Neural cell (in vitro differentiated cells): ENCODE measurements around the gene SIK3. TPM values are rescaled to one million over a fixed set of nuclear protein-coding genes. Genes with fewer than 3 reads are reported as not detected.

Source experiments
- H2AFZ ChIP-seq: fragments of 200-600, 300-800 bp; sonication (generic), shearing (Covaris generic); 2 replicates; pipeline ENCODE4 v1.6.0; 2014; ENCODE audit warnings: low read depth, mild to moderate bottlenecking, antibody characterized with exemption, low read length, moderate library complexity
- H3F3A ChIP-seq: fragments of 200-600 bp; shearing (Covaris generic); 2 replicates; pipeline ENCODE4 v1.6.1; 2016; ENCODE audit warnings: mild to moderate bottlenecking, moderate library complexity, mixed read lengths, antibody characterized with exemption, low read length; ENCODE audit not compliant: insufficient read depth, poor library complexity, severe bottlenecking
- H3K27ac ChIP-seq: fragments of 200-600, 300-800 bp; sonication (generic), shearing (Covaris generic); 2 replicates; pipeline ENCODE4 v1.5.1; 2014; ENCODE audit warnings: mild to moderate bottlenecking, low read length, moderate library complexity
- H3K27me3 ChIP-seq: fragments of 300-800, 200-600 bp; sonication (generic), shearing (Covaris generic); 2 replicates; pipeline ENCODE4 v1.6.0; 2014; ENCODE audit warnings: mild to moderate bottlenecking, low read depth, low read length, moderate library complexity; ENCODE audit not compliant: insufficient read depth
- H3K36me3 ChIP-seq: fragments of 300-800, 200-600 bp; sonication (generic), shearing (Covaris generic); 2 replicates; pipeline ENCODE4 v1.5.1; 2014; ENCODE audit warnings: mild to moderate bottlenecking, antibody characterized with exemption, low read length, moderate library complexity; ENCODE audit not compliant: insufficient read depth
- H3K4me2 ChIP-seq: fragments of 300-800, 200-600 bp; sonication (generic), shearing (Covaris generic); 2 replicates; pipeline ENCODE4 v1.6.0; 2014; ENCODE audit warnings: mild to moderate bottlenecking, low read length
- H3K4me3 ChIP-seq: fragments of 300-800, 200-600 bp; sonication (generic), shearing (Covaris generic); 2 replicates; pipeline ENCODE4 v1.5.1; 2014; ENCODE audit warnings: mild to moderate bottlenecking, low read length, moderate library complexity
- H3K79me2 ChIP-seq: fragments of 200-600 bp; shearing (Covaris generic); replicated peaks from 2 replicates; pipeline ENCODE4 v1.6.0; 2014; ENCODE audit warnings: mild to moderate bottlenecking, low read length, moderate library complexity; ENCODE audit not compliant: insufficient read depth
- H3K9ac ChIP-seq: fragments of 300-800, 200-600 bp; sonication (generic), shearing (Covaris generic); 2 replicates; pipeline ENCODE4 v1.6.1; 2016; ENCODE audit warnings: mild to moderate bottlenecking, low read length, mixed read lengths
- H3K9me2 ChIP-seq: fragments of 200-600 bp; shearing (Covaris generic); 2 replicates; pipeline ENCODE4 v1.6.1; 2016; ENCODE audit warnings: mild to moderate bottlenecking, low read length, mixed read lengths; ENCODE audit not compliant: insufficient read depth
- H3K9me3 ChIP-seq: fragments of 200-600, 300-800 bp; sonication (generic), shearing (Covaris generic); 2 replicates; pipeline ENCODE4 v1.6.1; 2016; ENCODE audit warnings: mild to moderate bottlenecking, mixed run types, low read length, moderate library complexity, mixed read lengths
- H4K20me1 ChIP-seq: fragments of 200-600 bp; shearing (Covaris generic); 2 replicates; pipeline ENCODE4 v1.6.1; 2016; ENCODE audit warnings: mild to moderate bottlenecking, mixed run types; ENCODE audit not compliant: insufficient read depth
- EP300 ChIP-seq: fragments of 450-650 bp; conservative IDR thresholded peaks from 2 replicates; pipeline ENCODE4 v1.6.1; 2014; ENCODE audit warnings: antibody characterized with exemption, mild to moderate bottlenecking, moderate library complexity; ENCODE audit not compliant: poor library complexity, severe bottlenecking
- EZH2 ChIP-seq: fragments of 200-600, 300-800 bp; shearing (Covaris generic), sonication (generic); IDR thresholded peaks from 2 replicates; pipeline ENCODE4 v1.6.1; 2014; ENCODE audit warnings: antibody characterized with exemption, low read length, borderline replicate concordance, mild to moderate bottlenecking; ENCODE audit not compliant: insufficient read depth, poor library complexity, severe bottlenecking
- MXI1 ChIP-seq: fragments of 450-650 bp; conservative IDR thresholded peaks from 2 replicates; pipeline ENCODE4 v1.6.1; 2014; ENCODE audit warnings: antibody characterized with exemption, mild to moderate bottlenecking; ENCODE audit not compliant: poor library complexity, severe bottlenecking
- POLR2AphosphoS5 ChIP-seq: IDR thresholded peaks from 2 replicates; pipeline ENCODE4 v1.6.1; 2012
- RAD21 ChIP-seq: fragments of 450-650 bp; conservative IDR thresholded peaks from 2 replicates; pipeline ENCODE4 v1.6.1; 2014; ENCODE audit warnings: antibody characterized with exemption, mild to moderate bottlenecking, moderate library complexity
- SMC3 ChIP-seq: fragments of 450-650 bp; conservative IDR thresholded peaks from 2 replicates; pipeline ENCODE4 v1.6.1; 2014; ENCODE audit warnings: antibody characterized with exemption, mild to moderate bottlenecking, moderate library complexity; ENCODE audit not compliant: poor library complexity
- TAF1 ChIP-seq: IDR thresholded peaks from 2 replicates; pipeline ENCODE4 v1.6.1; 2012; ENCODE audit warnings: low read depth
- polyA plus RNA-seq: library from polyadenylated mRNA; depleted of rRNA; stranded (reverse); fragments of >200 nt; gene quantifications from 2 replicates; pipeline ENCODE4 v1.2.3, GENCODE V29; 2014
- TF ChIP-seq, protein P1 (sequence below): IDR thresholded peaks from 2 replicates; pipeline ENCODE4 v1.6.1; 2012; ENCODE audit warnings: borderline replicate concordance
- TF ChIP-seq, protein P2 (sequence below): fragments of 450-650 bp; IDR thresholded peaks from 2 replicates; pipeline ENCODE4 v1.5.1; 2014; ENCODE audit warnings: antibody characterized with exemption, mild to moderate bottlenecking, moderate library complexity; ENCODE audit not compliant: poor library complexity, severe bottlenecking

SIK3 gene
- polyA plus RNA-seq, 1 donor from 2014 or later: 11.2 TPM

DNA sequence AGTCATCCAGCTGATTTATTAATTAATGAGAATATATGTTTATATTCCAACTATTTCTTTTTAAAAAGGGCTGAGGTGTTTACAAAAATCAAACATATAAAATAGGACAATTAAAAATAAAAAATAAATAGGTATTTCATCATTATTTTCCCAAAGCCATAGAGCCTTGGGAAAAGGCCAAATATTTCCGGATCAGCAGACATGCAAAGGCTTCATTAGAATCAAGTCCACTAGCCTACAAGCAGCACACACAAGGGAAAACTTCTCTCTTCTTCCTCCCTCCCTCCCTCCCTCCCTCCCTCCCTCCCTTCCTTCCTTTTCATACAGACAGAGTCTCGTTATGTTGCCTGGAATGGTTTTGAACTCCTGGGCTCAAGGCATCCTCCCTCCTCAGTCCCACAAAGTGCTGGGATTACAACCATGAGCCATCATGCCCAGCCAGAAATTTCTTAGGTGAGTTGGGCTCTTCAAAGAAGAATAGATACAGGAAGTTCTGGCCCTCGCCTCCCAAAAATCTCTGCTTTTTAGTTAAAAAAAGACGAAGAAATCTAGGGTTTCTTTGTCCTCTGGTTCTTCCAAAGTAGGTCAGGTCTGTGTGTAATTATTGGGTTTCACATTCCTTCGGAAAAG, 121.2 kb downstream of the SIK3 start:
- Histone ChIP-seq H2AFZ (no peak overlapping the region), H3K9me3 (no peaks in the 10 kb centered on the region), H3K27ac (no peak overlapping the region), H4K20me1 (no peaks in the 10 kb centered on the region), H3F3A (no peaks in the 10 kb centered on the region), H3K4me2 (no peak overlapping the region), H3K9ac (no peak overlapping the region), H3K79me2 (peaks cover 5% of the 10 kb centered on the region), H3K27me3 (no peaks in the 10 kb centered on the region), H3K36me3 (no peaks in the 10 kb centered on the region), H3K9me2 (no peaks in the 10 kb centered on the region), H3K4me3 (no peak overlapping the region)
- no peak for TF ChIP-seq SMC3
- no peak for TF ChIP-seq POLR2AphosphoS5
- TF ChIP-seq MXI1: no peak
- no peak for TF ChIP-seq TAF1
- TF ChIP-seq EZH2: no peak
- no peak for TF ChIP-seq EP300
- TF ChIP-seq, protein P1, sequence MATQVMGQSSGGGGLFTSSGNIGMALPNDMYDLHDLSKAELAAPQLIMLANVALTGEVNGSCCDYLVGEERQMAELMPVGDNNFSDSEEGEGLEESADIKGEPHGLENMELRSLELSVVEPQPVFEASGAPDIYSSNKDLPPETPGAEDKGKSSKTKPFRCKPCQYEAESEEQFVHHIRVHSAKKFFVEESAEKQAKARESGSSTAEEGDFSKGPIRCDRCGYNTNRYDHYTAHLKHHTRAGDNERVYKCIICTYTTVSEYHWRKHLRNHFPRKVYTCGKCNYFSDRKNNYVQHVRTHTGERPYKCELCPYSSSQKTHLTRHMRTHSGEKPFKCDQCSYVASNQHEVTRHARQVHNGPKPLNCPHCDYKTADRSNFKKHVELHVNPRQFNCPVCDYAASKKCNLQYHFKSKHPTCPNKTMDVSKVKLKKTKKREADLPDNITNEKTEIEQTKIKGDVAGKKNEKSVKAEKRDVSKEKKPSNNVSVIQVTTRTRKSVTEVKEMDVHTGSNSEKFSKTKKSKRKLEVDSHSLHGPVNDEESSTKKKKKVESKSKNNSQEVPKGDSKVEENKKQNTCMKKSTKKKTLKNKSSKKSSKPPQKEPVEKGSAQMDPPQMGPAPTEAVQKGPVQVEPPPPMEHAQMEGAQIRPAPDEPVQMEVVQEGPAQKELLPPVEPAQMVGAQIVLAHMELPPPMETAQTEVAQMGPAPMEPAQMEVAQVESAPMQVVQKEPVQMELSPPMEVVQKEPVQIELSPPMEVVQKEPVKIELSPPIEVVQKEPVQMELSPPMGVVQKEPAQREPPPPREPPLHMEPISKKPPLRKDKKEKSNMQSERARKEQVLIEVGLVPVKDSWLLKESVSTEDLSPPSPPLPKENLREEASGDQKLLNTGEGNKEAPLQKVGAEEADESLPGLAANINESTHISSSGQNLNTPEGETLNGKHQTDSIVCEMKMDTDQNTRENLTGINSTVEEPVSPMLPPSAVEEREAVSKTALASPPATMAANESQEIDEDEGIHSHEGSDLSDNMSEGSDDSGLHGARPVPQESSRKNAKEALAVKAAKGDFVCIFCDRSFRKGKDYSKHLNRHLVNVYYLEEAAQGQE: no peak
- no peak for TF ChIP-seq RAD21
- TF ChIP-seq, protein P2, sequence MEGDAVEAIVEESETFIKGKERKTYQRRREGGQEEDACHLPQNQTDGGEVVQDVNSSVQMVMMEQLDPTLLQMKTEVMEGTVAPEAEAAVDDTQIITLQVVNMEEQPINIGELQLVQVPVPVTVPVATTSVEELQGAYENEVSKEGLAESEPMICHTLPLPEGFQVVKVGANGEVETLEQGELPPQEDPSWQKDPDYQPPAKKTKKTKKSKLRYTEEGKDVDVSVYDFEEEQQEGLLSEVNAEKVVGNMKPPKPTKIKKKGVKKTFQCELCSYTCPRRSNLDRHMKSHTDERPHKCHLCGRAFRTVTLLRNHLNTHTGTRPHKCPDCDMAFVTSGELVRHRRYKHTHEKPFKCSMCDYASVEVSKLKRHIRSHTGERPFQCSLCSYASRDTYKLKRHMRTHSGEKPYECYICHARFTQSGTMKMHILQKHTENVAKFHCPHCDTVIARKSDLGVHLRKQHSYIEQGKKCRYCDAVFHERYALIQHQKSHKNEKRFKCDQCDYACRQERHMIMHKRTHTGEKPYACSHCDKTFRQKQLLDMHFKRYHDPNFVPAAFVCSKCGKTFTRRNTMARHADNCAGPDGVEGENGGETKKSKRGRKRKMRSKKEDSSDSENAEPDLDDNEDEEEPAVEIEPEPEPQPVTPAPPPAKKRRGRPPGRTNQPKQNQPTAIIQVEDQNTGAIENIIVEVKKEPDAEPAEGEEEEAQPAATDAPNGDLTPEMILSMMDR: no peak

DNA sequence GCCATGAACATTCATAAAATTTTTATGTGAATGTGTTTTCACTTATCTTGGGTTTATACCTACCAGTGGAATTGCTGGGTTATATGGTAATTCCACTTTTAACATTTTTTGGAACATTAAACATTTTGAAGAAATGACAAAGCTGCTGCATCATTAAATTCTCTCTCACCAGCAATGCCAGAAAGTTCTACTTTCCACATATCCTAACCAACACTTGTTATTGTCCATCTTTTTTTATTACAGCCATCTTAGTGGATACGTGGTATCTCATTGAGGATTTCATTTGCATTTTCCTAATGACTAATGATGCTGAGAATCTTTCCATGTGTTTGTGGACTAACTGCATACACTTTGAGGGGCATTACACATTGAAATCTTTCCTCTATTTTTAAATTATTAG, 122.6 kb downstream of the SIK3 start:
- TF ChIP-seq, protein P1: no peak
- TF ChIP-seq EP300 (no peak), POLR2AphosphoS5 (no peak), EZH2 (no peak), MXI1 (no peak), SMC3 (no peak), TAF1 (no peak), RAD21 (no peak)
- TF ChIP-seq, protein P2: no peak
- Histone ChIP-seq H3K27ac (no peak overlapping the region), H3K9me3 (no peaks in the 10 kb centered on the region), H3K27me3 (no peaks in the 10 kb centered on the region), H2AFZ (no peak overlapping the region), H3K9ac (no peak overlapping the region), H3K36me3 (no peaks in the 10 kb centered on the region), H3F3A (no peaks in the 10 kb centered on the region), H3K79me2 (peaks cover 7% of the 10 kb centered on the region), H3K4me2 (no peak overlapping the region), H3K9me2 (no peaks in the 10 kb centered on the region), H4K20me1 (no peaks in the 10 kb centered on the region), H3K4me3 (no peak overlapping the region)
